Measurements from ENCODE around the gene DIPK1C.

Gene DIPK1C

GRCh38 chr18:74486119-74486849 is 29.2 kb upstream of the DIPK1C start:
- no peak for DNase-seq (ENCODE audit: low read depth, low spot score)
- no peak overlapping the region for H3K27ac ChIP-seq

GRCh38 chr18:74482697-74483096 is 25.6 kb upstream of the DIPK1C start:
- no peak for DNase-seq (ENCODE audit: low read depth, low spot score)
- no peak overlapping the region for H3K27ac ChIP-seq

GRCh38 chr18:74480149-74480651 is 23.1 kb upstream of the DIPK1C start:
- no peak overlapping the region for H3K27ac ChIP-seq
- no peak for DNase-seq (ENCODE audit: low read depth, low spot score)

GRCh38 chr18:74479486-74480148 is 22.5 kb upstream of the DIPK1C start:
- no peak overlapping the region for H3K27ac ChIP-seq
- DNase-seq (ENCODE audit: low read depth, low spot score) = no peak

- H3K27ac ChIP-seq = no peak overlapping the region
- DNase-seq (ENCODE audit: low read depth, low spot score) = no peak
Measured at GRCh38 chr18:74478880-74479279, 21.8 kb upstream of the DIPK1C start.

GRCh38 chr18:74478316-74478715 is 21.2 kb upstream of the DIPK1C start:
- H3K27ac ChIP-seq = no peak overlapping the region

GRCh38 chr18:74477771-74478170 is 20.7 kb upstream of the DIPK1C start:
- no peak overlapping the region for H3K27ac ChIP-seq
- no peak for DNase-seq (ENCODE audit: low read depth, low spot score)

More at GRCh38 chr18:74478316-74478715, 21.2 kb upstream of the DIPK1C start:
- DNase-seq (ENCODE audit: low read depth, low spot score) = no peak

GRCh38 chr18:74476140-74476539 is 19.0 kb upstream of the DIPK1C start:
- DNase-seq (ENCODE audit: low read depth, low spot score) = no peak
- no peak overlapping the region for H3K27ac ChIP-seq

GRCh38 chr18:74473976-74474640 is 17.0 kb upstream of the DIPK1C start:
- H3K27ac ChIP-seq = no peak overlapping the region
- DNase-seq (ENCODE audit: low read depth, low spot score) = no peak

GRCh38 chr18:74472312-74472711 is 15.2 kb upstream of the DIPK1C start:
- H3K27ac ChIP-seq = no peak overlapping the region
- no peak for DNase-seq (ENCODE audit: low read depth, low spot score)

GRCh38 chr18:74468547-74469061 is 11.5 kb upstream of the DIPK1C start:
- no peak overlapping the region for H3K27ac ChIP-seq
- DNase-seq (ENCODE audit: low read depth, low spot score) = no peak

- DNase-seq (ENCODE audit: low read depth, low spot score) = no peak
- no peak overlapping the region for H3K27ac ChIP-seq
Measured at GRCh38 chr18:74465775-74466174, 8.7 kb upstream of the DIPK1C start.

- DNase-seq (ENCODE audit: low read depth, low spot score) = no peak
- no peak overlapping the region for H3K27ac ChIP-seq
Measured at GRCh38 chr18:74463983-74464382, 6.9 kb upstream of the DIPK1C start.

GRCh38 chr18:74463254-74463653 is 6.1 kb upstream of the DIPK1C start:
- DNase-seq (ENCODE audit: low read depth, low spot score) = no peak
- no peak overlapping the region for H3K27ac ChIP-seq

GRCh38 chr18:74460825-74461224 is 3.7 kb upstream of the DIPK1C start:
- H3K27ac ChIP-seq = no peak overlapping the region
- no peak for DNase-seq (ENCODE audit: low read depth, low spot score)

- no peak for DNase-seq (ENCODE audit: low read depth, low spot score)
Measured at GRCh38 chr18:74459889-74460288, 2.8 kb upstream of the DIPK1C start.

GRCh38 chr18:74457725-74458421 is 765 bp upstream of the DIPK1C start:
- DNase-seq (ENCODE audit: low read depth, low spot score) = no peak
- H3K27ac ChIP-seq = no peak overlapping the region

More at GRCh38 chr18:74459889-74460288, 2.8 kb upstream of the DIPK1C start:
- no peak overlapping the region for H3K27ac ChIP-seq

- H3K27ac ChIP-seq = no peak overlapping the region
- DNase-seq (ENCODE audit: low read depth, low spot score) = no peak
Measured at GRCh38 chr18:74456349-74457042, 612 bp downstream of the DIPK1C start.

GRCh38 chr18:74456017-74456348 is 1.1 kb downstream of the DIPK1C start:
- no peak for DNase-seq (ENCODE audit: low read depth, low spot score)
- no peak overlapping the region for H3K27ac ChIP-seq

- H3K27ac ChIP-seq = no peak overlapping the region
- no peak for DNase-seq (ENCODE audit: low read depth, low spot score)
Measured at GRCh38 chr18:74455386-74455785, 1.7 kb downstream of the DIPK1C start.

All from epithelial cell of prostate (primary cell).